Stimulated activated naive CD8-positive, alpha-beta T cell treated with anti-CD3 and anti-CD28 coated beads, Interleukin-15, amount 100 ng/mL, for 72 hours (primary cell): Measurements from ENCODE around the gene MRE11.
"Not testable (repeated sequence)": the region's sequence is repeated elsewhere in the genome, so short reads cannot be mapped to it uniquely, and the experiment has no call there.

Experiments
- ATAC-seq: fragments of 150-1000 bp; cut with Tn5 transposase; 2 replicates; pipeline ENCODE4 v1.10.0; 2021; ENCODE audit warnings: mild to moderate bottlenecking, moderate library complexity
- DNase-seq, 2 donors: peaks; one replicate each; pipeline ENCODE4 v3.0.0; 2021 to 2022
- H3K27ac Mint-ChIP-seq, 2 donors: one replicate each; pipeline ENCODE4 v1.8.0; 2022; ENCODE audit warnings: mild to moderate bottlenecking in 2 of 2, mixed read lengths in 2 of 2, moderate library complexity in 2 of 2
- H3K27me3 Mint-ChIP-seq: one replicate; pipeline ENCODE4 v1.8.0; 2022; ENCODE audit warnings: mixed read lengths
- H3K4me1 Mint-ChIP-seq: one replicate; pipeline ENCODE4 v1.8.0; 2022; ENCODE audit warnings: mild to moderate bottlenecking, mixed read lengths
- H3K4me3 Mint-ChIP-seq, 2 donors: one replicate each; pipeline ENCODE4 v1.8.0; 2022; ENCODE audit warnings: mild to moderate bottlenecking in 2 of 2, mixed read lengths in 2 of 2, moderate library complexity in 1 of 2
- H3K9me3 Mint-ChIP-seq, 2 donors: one replicate each; pipeline ENCODE4 v1.8.0; 2022; ENCODE audit warnings: mixed read lengths in 2 of 2

MRE11 gene

DNA sequence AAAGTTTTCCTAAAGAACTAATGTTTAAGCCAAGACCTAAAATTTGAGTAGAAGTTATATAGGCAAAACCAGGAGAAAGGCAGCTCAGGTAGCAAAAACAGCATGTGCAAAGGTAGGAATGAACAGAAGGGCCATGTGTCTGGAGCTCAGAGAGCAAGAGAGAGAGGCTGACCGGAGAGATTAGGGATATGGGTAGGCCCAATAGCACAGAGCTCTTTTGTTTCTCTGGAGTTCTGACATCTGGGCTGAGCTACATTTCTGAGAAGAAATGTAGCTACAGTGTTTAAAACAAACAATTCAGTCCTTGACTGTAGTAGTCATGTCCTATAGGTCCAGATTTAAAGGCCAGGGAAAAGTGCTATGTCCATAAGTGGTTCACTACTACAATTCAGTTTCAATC lies 23.1 kb upstream of the MRE11 start:
- peaks cover 17% of the 10 kb centered on the region for H3K4me1 Mint-ChIP-seq
- H3K27ac Mint-ChIP-seq: no peak overlapping the region
- no peaks in the 10 kb centered on the region for H3K9me3 Mint-ChIP-seq
- H3K4me3 Mint-ChIP-seq: no peak overlapping the region
- no peak for DNase-seq
- ATAC-seq: no peak
- peaks cover 12% of the 10 kb centered on the region for H3K27me3 Mint-ChIP-seq

DNA sequence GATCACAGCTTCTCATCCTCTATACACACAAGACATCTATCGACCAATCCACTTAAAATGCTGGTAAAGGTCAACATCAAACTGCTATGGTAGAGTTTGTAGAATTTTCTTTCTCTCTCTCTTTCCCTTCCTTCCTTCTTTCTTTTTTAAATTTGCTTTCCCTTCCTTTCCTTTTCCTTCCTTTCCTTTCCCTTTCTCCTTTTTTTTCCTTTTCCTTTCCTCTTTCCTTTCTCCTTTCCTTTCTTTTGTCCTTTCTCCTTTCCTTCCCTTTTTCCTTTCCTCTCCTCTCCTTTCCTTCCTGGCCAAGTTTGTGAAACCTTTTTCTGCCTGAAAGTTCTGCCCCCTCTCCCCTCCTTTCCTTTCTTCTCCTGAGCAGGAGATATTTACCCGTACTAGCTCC lies 21.8 kb upstream of the MRE11 start:
- Mint-ChIP-seq H3K4me1 (peaks cover 17% of the 10 kb centered on the region), H3K4me3 (no peak overlapping the region), H3K27ac (no peak overlapping the region), H3K9me3 (no peaks in the 10 kb centered on the region), H3K27me3 (peaks cover 25% of the 10 kb centered on the region)
- ATAC-seq: no peak
- no peak for DNase-seq

DNA sequence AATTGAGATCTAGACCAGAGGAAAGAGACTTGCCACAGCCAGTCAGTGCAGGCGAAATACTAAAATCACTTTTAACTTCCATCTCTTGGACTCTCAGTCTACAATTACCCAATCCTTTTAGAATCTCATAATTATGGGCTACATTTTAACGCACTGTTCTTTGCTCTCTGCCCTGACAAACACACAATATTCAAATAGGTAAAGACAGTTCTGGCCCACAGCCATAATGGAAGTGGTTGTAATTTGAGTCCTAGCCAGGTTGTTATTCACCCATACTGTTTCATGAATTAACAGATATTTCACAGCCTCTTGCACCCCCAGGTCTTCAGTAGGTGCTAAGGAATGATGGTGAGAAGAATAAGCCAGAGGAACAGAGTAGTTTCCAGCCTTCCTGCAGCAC lies 19.4 kb upstream of the MRE11 start:
- ATAC-seq (peak; percentile 11), DNase-seq (no peak)
- Mint-ChIP-seq H3K4me1 (peaks cover 17% of the 10 kb centered on the region), H3K9me3 (no peaks in the 10 kb centered on the region), H3K27ac (no peak overlapping the region), H3K4me3 (peak overlapping the region in 1 of 2 donors; percentile 41), H3K27me3 (peaks cover 26% of the 10 kb centered on the region)

DNA sequence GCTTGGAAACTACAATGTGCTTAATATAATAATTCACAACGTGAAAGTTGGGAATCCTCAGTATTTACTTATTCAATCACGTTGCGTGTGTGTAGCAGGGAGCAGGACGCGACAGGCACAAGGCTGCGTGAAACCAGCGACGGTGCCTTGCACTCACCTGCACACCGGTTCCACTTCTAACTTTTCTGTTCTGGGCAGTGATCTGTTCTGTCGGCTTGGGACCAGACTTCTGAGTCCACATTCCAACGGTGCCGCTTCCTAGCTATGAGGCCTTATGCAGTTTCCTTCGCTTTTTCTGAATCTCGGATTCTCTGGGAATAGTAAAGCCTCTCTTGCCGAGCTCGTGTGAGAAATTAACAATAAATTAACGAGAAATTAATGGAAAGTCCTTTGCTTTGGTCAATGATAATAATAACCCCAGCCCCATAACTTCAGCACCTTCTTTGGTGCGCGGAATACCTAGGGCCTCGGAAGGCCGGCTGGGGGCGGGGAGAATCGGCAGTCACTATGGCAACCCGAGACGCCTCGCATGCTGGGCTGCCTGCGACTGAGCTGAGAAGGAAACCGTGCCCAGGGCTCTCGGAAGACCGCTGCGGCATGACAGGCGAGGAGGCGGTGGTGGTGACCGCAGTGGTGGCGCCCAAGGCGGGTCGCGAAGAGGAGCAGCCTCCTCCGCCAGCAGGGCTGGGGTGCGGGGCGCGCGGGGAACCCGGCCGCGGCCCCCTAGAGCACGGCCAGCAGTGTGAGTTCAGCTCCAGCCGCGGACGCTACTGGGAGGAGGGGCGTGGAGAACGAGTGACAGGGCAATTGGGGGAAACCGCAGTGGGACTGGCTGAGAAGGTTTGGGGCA lies 18.5 kb upstream of the MRE11 start, which contains the start of gene C11orf97:
Gene C11orf97 (plus strand): TSS at position 530 of the 850 bp plus-strand sequence. CDS start 68 bp downstream, at position 598.
- H3K27ac Mint-ChIP-seq: peak within 1 kb of the TSS; percentile 63 to 67
- peaks cover 26% of the 10 kb centered on the region for H3K27me3 Mint-ChIP-seq
- H3K4me3 Mint-ChIP-seq: peak within 1 kb of the TSS; percentile 84

DNA sequence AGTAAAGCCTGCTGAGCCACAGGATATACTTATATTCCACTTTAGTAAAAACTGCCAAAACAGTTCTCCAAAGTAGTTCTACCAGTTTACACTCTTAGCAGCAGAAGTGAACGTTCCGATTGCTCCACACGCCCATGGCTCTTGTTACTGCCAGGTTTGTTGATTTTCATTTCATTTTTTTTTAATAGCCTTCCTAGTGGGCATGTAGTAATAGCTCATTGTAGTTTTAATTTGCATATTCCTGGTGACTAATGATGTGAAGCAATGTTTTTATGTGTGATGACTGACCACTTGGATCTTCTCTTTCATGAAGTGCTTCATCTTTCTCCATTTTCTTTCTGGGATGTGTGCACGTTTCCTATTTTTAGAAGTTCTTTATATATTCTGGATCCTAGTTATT lies 13.8 kb upstream of the MRE11 start:
- DNase-seq (no peak), ATAC-seq (no peak)
- H3K27ac Mint-ChIP-seq: no peak overlapping the region
- H3K4me1 Mint-ChIP-seq: peaks cover 7% of the 10 kb centered on the region
- no peak overlapping the region for H3K4me3 Mint-ChIP-seq
- peaks cover 21% of the 10 kb centered on the region for H3K27me3 Mint-ChIP-seq
- no peaks in the 10 kb centered on the region for H3K9me3 Mint-ChIP-seq

More for the DNA sequence above, 18.5 kb upstream of the MRE11 start, which contains the start of gene C11orf97:
- ATAC-seq (peak; percentile 93), DNase-seq (peak; percentile 42 to 58)
- Mint-ChIP-seq H3K4me1 (peaks cover 17% of the 10 kb centered on the region), H3K9me3 (no peaks in the 10 kb centered on the region)

DNA sequence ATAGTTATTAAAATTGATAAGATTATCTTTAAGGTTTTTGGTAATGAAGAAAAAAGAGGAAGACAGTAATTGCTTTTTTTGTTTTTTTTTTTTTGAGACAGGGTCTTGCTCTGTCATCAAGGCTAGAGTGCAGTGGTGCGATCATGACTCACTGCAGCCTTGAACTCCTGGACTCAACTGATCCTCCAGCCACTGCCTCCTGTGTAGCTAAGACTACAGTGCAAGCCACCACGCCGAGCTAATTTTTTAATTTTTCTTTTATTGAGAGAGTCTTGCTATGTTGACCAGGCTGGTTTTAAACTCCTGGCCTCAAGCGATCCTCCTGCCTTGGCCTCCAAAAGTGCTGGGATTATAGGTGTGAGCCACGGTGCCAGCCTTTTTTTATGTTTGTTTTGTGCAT lies 12.9 kb upstream of the MRE11 start:
- H3K9me3 Mint-ChIP-seq, ATAC-seq, H3K27ac Mint-ChIP-seq, H3K4me3 Mint-ChIP-seq, H3K4me1 Mint-ChIP-seq, DNase-seq: not testable (repeated sequence)
- H3K27me3 Mint-ChIP-seq: peaks cover 12% of the 10 kb centered on the region

DNA sequence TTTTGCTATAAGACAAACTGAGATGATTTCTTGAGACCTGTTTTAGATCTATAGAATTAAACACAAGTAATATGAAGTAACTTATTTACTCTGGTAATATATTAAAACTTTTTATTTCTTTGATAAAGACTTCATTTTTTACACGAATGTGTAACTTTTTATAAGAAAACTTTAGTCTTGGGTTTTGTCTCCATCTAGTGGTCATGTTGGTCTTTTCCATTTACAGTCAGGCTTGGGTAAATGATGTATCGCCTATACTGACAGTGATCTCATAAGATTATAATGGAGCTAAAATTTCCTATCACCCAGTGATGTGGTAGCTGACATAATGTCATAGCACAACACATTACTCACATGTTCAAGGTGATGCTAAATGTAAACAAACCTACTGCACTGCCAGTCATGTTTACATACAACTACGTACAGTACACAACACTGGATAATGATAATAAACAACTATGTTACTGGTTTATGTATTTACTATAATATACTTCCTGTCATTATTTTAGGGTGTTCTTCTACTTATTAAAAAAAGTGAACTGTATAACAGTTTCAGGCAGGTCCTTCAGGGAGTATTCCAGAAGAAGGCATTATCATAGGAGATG lies 11.1 kb upstream of the MRE11 start:
- ATAC-seq (peak; percentile 71), DNase-seq (no peak)
- Mint-ChIP-seq H3K9me3 (no peaks in the 10 kb centered on the region), H3K4me3 (no peak overlapping the region), H3K4me1 (no peaks in the 10 kb centered on the region), H3K27me3 (no peaks in the 10 kb centered on the region), H3K27ac (no peak overlapping the region)

DNA sequence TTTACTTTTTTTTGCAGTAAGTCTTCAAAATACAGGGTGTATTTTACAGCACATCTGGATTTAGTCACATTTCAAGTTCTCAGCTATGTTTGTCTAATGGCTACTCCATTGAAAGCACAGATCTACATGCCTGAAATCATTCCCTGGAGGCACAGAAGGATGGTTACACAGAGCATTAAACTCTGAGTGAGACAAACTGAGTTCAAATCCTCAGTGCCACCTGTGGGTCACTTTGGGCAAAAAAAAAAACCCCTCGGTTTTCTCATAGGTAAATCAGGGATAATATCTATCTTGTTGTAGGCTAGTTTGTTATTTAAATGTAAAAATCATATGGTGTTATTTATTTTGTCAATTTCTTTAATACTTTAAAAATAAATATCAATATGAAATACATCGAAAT lies 7.9 kb upstream of the MRE11 start:
- no peaks in the 10 kb centered on the region for H3K4me1 Mint-ChIP-seq
- ATAC-seq: no peak
- H3K9me3 Mint-ChIP-seq: no peaks in the 10 kb centered on the region
- H3K4me3 Mint-ChIP-seq: no peak overlapping the region
- no peak overlapping the region for H3K27ac Mint-ChIP-seq
- H3K27me3 Mint-ChIP-seq: no peaks in the 10 kb centered on the region
- DNase-seq: no peak

DNA sequence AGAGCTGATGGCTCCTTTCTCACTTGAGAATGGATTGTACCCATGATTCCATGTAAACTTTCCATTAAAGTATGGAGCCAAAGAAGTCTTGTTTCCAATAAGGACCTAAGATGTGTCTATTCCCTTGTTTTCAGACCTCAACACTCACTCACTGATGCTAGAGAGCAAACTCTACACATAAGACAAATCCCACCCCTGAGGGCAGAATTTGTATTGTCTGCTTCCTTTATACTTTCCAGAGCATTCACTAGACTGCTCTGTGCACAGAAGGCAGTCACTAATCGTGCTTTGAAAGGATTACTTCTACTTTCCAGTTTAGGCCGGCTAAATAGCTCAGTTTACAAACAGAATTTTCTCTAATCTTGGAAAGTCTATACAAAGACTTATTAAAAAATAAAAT lies 6.5 kb upstream of the MRE11 start:
- H3K27ac Mint-ChIP-seq: no peak overlapping the region
- no peak overlapping the region for H3K4me3 Mint-ChIP-seq
- DNase-seq (no peak), ATAC-seq (no peak)
- no peaks in the 10 kb centered on the region for H3K27me3 Mint-ChIP-seq
- H3K9me3 Mint-ChIP-seq: no peaks in the 10 kb centered on the region
- peaks cover 4% of the 10 kb centered on the region for H3K4me1 Mint-ChIP-seq

DNA sequence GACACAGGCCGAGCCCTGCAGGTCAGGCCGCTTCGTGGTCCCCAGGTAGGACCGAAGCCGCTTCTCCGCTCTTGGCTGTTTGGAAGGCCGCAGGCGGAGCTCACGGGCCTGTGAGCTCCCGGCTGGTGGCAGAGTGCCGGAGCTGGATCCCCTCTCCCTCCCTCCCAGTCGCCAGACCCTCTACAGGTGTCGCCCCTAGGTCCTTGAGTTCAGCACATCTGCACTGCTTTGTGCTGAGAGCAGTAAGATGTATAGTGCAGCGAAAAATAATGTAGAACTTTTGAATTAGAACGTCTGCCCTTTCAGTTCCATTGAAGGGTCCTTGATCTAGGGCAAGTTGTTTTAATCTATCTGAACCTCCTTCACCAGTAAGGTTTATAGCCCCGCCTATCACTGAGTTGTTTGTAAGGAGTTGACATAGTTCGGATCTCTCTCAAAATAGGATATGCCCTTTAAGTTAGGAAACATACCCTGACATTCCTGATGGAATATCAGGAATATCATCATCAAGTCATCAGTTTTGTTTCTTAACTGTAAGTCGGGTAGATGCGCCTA lies 559 bp upstream of the MRE11 start:
- H3K4me3 Mint-ChIP-seq: peak overlapping the region; percentile 89 to 94
- ATAC-seq (peak; percentile 84), DNase-seq (no peak)
- no peaks in the 10 kb centered on the region for H3K9me3 Mint-ChIP-seq
- H3K27ac Mint-ChIP-seq: peak overlapping the region; percentile 99 to 100
- peaks cover 26% of the 10 kb centered on the region for H3K4me1 Mint-ChIP-seq
- H3K27me3 Mint-ChIP-seq: no peaks in the 10 kb centered on the region

DNA sequence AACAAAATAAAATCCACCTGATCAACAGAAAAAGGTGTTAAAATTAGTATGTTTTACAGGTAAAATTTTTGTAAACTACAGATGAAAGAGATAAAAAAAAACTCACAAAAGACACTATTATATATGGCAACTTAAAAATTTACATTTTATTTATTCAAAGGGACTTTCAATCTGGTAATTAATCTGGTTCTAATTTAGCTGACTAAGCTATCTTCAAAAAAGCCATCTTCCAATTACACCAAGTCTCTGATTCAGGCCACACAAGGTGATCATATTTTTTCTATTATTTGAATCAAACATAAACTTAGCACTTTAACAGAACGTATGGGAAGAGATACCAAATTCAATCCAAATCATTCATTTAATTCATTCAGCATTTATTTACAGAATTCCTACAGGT lies 7.6 kb downstream of the MRE11 start:
- Mint-ChIP-seq H3K27me3 (no peaks in the 10 kb centered on the region), H3K4me3 (no peak overlapping the region), H3K4me1 (no peaks in the 10 kb centered on the region), H3K27ac (no peak overlapping the region), H3K9me3 (no peaks in the 10 kb centered on the region)
- ATAC-seq: no peak
- no peak for DNase-seq

DNA sequence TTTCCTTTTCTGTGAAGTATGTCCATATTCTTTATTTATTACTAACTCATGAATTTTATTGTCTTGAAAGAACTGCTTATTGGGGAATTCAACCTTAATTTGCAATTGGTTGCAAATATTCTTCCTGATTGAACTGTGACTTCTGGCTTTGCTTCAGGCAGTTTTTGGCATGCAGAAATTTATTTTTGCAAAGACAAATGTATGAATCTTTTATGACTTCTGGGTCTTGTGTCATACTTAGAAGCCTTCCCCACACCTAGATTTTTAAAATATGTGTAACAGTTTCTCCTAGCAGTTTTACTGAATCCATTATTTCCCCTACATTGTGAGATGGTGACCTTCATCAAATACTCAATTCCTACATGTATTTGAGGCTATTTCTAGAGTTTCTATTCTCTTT lies 12.3 kb downstream of the MRE11 start:
- H3K27ac Mint-ChIP-seq: no peak overlapping the region
- no peak for DNase-seq
- no peaks in the 10 kb centered on the region for H3K27me3 Mint-ChIP-seq
- no peak overlapping the region for H3K4me3 Mint-ChIP-seq
- H3K4me1 Mint-ChIP-seq: peaks cover 9% of the 10 kb centered on the region
- H3K9me3 Mint-ChIP-seq: no peaks in the 10 kb centered on the region
- ATAC-seq: no peak

DNA sequence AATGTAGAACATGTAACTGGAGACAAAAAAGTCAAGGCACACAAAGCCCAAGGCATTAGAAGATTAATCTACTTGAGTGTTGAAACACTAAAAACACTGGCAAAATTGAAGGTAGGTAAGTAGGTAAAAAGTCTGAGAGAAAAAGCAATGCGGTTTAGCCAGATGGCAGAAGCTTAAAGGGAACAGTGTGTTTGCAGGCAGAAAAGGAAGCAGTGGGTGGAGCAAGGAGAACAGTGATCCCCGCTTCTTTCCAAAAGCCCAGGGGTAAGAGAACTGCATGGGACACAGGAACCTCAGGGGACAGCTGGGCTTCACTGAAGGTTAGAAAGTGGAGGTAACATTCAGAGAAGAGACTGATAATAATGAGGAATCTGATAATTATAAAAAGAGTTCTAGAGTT lies 16.0 kb downstream of the MRE11 start:
- no peak overlapping the region for H3K27ac Mint-ChIP-seq
- H3K4me3 Mint-ChIP-seq: no peak overlapping the region
- ATAC-seq (no peak), DNase-seq (no peak)
- no peaks in the 10 kb centered on the region for H3K27me3 Mint-ChIP-seq
- H3K9me3 Mint-ChIP-seq: no peaks in the 10 kb centered on the region
- peaks cover 19% of the 10 kb centered on the region for H3K4me1 Mint-ChIP-seq

DNA sequence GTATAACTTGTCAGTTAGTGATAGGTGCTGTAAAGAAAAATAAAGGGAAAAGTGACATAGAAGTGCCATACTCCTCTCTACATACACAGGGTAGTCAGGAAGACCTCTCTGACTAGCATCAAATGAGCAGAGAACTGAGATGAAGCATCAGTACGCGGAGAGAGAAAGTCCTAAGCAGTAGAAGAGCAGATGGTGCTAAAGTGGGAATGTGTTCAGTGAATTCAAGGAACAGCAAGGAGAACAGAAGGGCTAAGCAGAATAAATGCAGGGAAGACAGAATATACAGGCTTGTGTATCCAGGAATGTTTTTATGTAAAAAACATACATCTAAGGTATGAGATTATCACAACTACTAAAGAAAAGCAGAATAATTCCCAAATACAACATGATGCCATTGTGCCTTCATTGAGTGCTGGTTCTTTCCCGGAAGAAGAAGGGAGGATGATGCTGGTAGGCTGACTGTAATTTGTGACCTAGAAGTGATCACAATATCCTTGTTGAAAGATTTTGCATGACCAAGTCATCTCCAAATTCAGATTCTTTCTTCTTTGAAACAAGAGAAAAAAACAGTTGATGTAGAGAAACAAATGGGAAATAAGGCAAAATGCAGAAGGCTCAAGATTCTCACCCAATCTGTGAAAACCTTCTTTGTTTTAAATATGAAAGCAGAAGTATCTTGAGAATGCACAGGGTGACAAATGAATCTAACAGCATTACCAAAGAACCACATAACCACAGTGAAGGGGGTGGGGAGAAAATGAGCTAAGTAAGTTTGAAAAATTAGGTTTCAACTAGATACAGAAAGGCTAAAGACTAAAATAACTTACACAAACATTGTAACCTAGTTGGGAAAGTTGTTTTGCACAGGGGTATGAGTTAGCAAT lies 20.5 kb downstream of the MRE11 start:
- no peak overlapping the region for H3K4me3 Mint-ChIP-seq
- peak in 1 of 2 donors; percentile 3 for DNase-seq
- H3K9me3 Mint-ChIP-seq: no peaks in the 10 kb centered on the region
- no peak overlapping the region for H3K27ac Mint-ChIP-seq
- H3K4me1 Mint-ChIP-seq: peaks cover 19% of the 10 kb centered on the region
- no peaks in the 10 kb centered on the region for H3K27me3 Mint-ChIP-seq
- peak; percentile 85 for ATAC-seq

DNA sequence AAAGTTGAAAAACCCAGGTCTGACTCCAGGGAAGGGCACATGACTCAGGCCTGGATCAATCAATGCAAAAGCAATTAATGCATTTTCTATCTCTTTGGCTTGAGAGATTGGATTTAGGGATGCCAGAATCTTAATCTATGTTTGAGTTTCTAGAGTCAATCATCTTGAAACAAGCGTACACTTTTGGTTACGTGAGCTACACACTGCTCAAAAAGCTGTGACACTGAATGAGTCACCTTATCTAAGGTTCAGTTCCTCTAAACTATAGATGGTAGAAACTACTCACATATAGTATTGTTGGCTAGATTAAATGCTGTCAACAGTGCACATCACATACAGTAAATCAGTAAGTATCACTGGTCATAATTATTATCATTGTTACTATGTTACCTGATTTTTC lies 24.2 kb downstream of the MRE11 start:
- peaks cover 11% of the 10 kb centered on the region for H3K4me1 Mint-ChIP-seq
- no peak for ATAC-seq
- H3K9me3 Mint-ChIP-seq: no peaks in the 10 kb centered on the region
- no peaks in the 10 kb centered on the region for H3K27me3 Mint-ChIP-seq
- no peak overlapping the region for H3K4me3 Mint-ChIP-seq
- DNase-seq: no peak
- H3K27ac Mint-ChIP-seq: no peak overlapping the region
